ENCODE results near the gene GMEB1.
"Not testable (repeated sequence)": the region's sequence is repeated elsewhere in the genome, so short reads cannot be mapped to it uniquely, and the experiment has no call there.

The GMEB1 gene

DNA sequence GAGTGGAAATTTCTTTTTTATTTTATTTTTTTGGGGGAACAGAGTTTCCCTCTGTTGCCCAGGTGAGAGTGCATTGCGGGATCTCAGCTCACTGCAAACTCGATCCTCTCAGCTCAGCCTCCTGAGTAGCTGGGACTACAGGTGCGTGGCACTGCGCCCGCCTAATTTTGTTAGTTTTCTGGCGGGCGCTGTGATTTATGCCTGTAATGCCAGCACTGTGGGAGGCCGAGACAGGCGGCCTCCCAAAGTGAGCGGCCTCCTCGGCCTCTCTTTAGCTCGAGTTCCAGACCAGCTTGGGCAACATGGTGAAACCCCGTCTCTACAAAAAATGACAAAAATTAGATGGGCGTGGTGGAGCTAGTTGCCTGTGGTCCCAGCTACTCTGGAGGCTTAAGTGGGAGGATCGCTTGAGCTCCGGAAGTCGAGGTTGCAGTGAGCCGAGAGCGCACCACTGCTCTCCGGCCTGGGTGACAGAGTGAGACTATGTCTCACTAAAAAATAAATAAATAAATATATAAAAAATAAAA, 2.7 kb downstream of the GMEB1 start:
- no peak for DNase-seq (ENCODE audit: low read depth)

DNA sequence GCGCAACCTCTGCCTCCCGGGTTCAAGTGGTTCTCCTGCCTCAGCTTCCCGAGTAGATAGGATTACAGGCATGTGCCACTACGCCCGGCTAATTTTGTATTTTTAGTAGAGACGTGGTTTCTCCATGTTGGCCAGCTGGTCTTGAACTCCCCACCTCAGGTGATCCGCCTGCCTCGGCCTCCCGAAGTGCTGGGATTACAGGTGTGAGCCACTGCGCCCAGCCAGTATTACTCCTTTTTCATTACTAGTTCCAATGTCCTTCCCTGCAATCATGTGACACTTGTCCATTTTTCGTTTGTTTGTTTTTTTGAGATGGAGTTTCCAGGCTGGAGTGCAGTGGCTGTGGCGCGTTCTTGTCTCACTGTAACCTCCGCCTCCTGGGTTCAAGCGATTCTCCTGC, 4.4 kb downstream of the GMEB1 start:
- DNase-seq (ENCODE audit: low read depth), result not testable (repeated sequence)

- no peak for DNase-seq (ENCODE audit: low read depth)
These were observed 7.3 kb downstream of the GMEB1 start for GRCh38 chr1:28675924-28676257.

GRCh38 chr1:28680151-28680550, 11.6 kb downstream of the GMEB1 start:
- DNase-seq (ENCODE audit: low read depth), result no peak

DNA sequence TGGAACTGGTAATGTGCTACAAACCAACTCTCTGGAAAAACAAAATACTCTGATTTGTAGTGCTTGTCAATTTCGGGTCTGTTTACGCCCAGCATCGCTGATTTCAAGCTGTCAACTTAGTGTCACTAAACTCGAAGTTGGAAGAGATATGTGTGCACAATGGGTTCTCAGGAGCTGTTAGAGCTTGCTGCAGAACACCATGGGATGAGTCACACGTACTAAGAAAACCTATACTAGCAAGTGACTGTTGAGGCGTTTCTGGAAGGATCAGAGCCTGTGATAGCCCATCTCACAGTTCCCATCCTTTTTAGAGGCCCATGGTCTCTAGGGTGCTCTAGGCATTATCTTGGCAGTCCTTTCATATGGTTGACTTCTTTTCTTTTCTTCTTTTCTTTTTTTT, 14.3 kb downstream of the GMEB1 start:
- DNase-seq (ENCODE audit: low read depth), result no peak

DNA sequence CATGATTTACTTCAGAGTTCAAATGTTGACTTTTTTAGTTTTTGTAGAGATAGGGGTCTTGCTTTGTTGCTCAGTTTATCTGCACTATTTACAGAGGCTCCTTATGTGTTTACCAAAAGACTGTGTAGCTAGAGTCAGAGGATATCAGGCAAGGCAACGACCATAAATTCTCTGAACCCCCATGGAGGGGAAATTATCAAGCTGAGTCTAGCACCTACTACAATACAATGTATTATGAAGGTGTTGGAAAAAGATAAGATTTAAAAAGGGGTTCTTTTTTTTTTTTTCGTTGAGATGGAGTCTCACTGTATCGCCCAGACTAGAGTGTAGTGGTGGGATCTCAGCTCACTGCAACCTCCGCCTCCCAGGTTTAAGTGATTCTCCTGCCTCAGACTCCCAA, 16.4 kb downstream of the GMEB1 start:
- DNase-seq (ENCODE audit: low read depth), result no peak

GRCh38 chr1:28691627-28692026, 23.0 kb downstream of the GMEB1 start:
- not testable (repeated sequence) for DNase-seq (ENCODE audit: low read depth)

DNA sequence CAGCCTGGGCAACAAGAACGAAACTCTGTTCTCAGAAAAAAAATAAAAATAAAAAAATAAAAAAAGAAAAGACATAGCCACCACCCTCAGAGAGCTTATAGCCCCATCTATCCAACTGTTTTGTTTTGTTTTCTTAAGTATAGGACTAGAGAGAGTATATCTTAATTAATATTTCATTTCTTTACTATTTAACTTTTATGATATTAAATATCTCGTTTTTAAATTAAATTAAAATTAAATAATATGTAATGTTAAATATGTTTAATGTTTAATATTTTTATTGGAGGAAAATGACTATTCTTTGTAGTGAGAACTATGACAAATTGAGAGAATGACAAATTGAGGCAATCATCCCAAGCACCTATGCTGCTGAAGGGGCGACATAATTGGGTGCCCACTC, 35.0 kb downstream of the GMEB1 start:
- DNase-seq (ENCODE audit: low read depth), result no peak

DNA sequence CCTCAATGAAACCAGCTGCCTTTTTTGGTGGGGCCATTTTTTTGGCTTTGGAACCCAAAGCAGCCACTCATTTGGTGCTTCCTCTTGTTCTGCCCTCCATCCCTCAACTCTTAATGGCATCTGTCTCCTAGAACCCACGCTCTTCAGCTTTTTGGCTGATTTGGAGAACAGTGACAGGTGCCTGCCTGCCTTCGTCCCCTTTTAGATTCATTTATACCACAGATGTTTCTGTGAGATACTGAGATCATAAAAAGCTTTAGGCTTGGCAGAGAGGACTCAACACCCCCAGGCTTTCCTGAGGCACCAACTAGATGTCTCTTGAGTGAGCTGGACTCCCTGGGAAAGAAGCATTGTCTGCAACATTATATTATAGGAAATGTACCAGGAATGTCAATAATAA, 47.8 kb downstream of the GMEB1 start:
- no peak for DNase-seq (ENCODE audit: low read depth)

DNA sequence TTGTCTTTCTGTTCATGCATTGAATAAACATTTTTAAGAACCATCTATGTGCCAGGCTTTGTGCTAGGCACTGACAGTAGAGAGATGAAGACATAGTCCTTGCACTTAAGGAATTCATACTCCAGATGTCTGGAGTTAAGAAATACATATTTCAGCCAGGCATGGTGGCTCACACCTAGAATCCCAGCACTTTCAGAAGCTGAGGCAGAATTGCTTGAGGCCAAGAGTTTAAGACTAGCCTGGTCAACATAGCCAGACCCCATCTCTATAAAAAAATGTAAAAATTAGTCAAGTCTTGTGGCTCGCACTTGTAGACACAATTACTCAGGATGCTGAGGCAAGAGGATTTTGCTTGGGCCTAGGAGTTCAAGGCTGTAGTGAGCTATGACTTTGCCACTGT, 49.6 kb downstream of the GMEB1 start:
- DNase-seq (ENCODE audit: low read depth), result no peak

DNA sequence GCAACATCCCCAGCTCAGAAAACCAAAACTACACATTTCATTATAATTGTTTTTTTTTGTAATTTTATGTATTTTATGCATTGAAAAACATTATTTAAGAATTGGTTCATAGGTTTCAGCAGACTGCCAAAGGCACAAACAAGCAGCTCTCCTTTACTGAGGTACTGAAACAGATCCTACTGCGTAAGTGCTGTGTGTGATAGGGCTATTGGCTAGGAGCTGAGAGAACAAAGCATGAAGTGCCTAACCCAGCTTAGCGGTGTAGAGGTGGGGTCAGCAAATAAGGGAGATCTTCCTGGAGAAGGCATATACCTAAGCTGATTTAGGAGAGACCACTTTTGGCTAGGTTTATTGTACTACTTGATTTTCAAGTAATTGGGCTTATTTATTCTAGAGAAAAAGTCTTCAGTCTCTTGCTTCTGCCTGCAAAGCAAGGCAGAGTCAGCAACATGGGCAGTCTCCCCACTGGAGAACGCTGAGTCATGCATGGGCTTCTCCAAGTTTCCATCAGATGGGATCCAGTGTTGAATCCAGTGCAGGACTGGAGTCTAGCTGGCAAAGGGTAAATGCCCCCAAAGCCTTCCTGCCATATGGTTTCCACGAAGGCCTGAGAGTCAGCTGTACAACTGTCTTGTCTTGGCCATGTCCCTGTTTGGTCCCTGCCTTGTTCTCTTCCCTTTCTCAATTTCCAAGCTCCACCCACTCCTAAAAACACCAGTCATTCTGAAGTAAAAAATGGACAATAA, 50.2 kb downstream of the GMEB1 start:
- DNase-seq (ENCODE audit: low read depth), result peak; percentile 65

- no peak for DNase-seq (ENCODE audit: low read depth)
These were observed 50.7 kb downstream of the GMEB1 start for GRCh38 chr1:28719332-28719619.

DNA sequence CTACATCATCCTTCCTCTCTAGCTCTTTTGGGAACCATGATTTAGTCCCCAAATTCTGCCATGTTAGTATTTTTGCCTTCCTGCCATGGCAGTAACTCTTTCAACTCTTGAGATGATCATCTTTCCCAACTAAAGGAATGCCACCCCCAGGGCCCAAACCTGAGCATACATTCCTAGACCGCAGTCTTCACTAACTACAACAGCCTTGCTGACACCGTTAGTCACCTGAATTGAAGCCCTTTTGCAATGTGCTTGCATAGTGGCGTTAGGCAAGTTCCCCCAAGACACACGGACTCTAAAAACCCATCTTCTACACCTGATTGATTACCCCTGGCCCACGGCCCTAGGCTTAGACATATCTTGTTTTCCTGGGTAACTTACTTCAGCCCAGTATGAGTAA, 51.8 kb downstream of the GMEB1 start:
- no peak for DNase-seq (ENCODE audit: low read depth)

DNA sequence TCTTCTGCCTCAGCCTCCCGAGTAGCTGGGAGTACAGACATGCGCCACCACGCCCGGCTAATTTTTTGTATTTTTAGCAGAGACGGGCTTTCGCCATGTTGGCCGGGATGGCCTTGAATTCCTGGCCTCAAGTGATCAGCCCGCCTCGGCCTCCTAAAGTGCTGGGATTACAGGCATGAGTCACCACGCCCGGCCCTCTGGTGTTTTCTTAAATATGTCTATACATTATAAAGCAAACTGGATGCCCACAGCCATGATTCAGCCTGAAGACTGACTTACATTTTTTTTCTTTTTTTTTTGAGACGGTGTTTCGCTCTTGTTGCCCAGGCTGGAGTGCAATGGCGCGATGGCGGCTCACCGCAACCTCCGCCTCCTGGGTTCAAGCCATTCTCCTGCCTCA, 53.3 kb downstream of the GMEB1 start:
- not testable (repeated sequence) for DNase-seq (ENCODE audit: low read depth)

GRCh38 chr1:28725365-28725764, 56.8 kb downstream of the GMEB1 start:
- not testable (repeated sequence) for DNase-seq (ENCODE audit: low read depth)

- DNase-seq (ENCODE audit: low read depth), result no peak
These were observed 67.4 kb downstream of the GMEB1 start for GRCh38 chr1:28735961-28736449.

DNA sequence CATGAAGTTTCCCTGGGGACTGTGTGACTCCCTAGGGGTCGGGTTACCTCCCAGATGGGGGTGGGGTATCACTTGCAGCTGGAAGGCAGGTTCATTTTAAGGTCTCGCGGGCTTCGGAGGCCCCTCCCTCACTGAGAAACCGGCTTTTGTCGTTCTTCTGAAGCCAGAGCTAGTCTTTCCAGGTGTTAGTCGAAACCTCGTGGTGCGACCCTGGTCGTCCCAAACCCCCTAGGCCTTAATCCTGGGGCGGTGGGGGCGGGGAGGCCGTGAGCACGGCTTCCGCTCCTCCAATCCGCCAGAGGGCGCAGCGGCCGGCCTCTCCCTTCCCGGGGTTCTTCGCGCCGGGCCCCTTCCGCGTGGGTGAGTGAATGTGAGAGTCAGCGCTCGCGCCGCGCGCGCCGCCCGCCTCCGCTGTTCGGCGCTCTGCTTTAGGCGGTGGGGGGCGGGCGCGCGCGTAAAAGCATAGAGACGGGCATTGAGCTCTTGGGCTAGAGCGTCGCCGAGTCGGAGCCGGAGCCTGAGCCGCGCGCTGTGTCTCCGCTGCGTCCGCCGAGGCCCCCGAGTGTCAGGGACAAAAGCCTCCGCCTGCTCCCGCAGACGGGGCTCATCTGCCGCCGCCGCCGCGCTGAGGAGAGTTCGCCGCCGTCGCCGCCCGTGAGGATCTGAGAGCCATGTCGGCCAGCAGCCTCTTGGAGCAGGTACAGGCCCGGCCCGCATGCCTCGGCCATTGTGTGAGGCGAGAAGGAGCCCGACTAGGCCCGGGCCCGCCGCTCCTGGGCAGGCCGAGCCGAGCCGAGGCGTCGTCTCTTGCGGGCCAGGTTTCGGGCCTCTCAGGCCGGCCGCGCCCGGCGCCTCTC, 68.1 kb downstream of the GMEB1 start, which contains the start of gene YTHDF2:
TSS of gene YTHDF2 (plus strand) at position 491 of the 857 bp plus-strand sequence. CDS start at position 672, 181 bp downstream.
- DNase-seq (ENCODE audit: low read depth), result peak; percentile 97

- DNase-seq (ENCODE audit: low read depth), result peak; percentile 24
These were observed 68.9 kb downstream of the GMEB1 start for GRCh38 chr1:28737307-28738132.

DNA sequence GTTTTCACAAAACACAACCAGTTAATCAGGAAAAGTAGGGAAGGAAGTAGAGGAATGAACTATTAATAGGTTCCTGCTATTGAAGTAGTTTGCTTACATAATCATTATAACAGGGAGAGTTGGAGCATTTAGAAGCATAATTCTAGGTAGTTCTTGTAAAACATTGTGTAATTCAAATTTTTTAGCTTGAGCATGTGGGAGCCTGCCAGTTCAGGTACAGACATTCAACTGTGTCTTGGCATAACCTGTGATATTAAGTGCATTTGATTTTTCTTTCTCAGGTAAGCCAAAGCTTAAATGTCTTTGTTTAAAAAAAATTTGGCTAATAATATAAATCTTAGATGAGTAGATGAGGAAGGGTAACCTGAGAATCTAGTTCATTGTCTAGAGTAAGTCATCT, 71.5 kb downstream of the GMEB1 start:
- DNase-seq (ENCODE audit: low read depth), result no peak

DNA sequence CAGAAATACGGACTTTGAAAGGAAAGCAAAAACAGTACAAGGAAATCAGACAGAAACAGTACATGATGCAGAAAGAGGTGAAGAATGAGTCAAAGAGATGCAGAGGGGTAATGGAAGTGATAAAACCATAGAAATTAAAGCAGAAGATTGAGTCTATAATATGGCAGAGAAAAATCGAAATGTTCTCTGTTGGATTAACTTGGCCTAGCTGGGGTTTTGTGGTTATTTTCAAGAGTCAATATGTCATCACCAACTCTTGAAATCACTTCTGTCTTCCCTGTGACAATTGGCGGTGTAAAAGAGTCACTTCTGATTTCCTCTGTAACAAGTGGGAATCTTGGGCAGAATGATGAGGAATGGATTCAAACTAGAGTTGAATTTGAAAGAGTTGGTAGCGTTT, 75.6 kb downstream of the GMEB1 start:
- no peak for DNase-seq (ENCODE audit: low read depth)

GRCh38 chr1:28745653-28746173, 77.1 kb downstream of the GMEB1 start:
- DNase-seq (ENCODE audit: low read depth), result no peak

DNA sequence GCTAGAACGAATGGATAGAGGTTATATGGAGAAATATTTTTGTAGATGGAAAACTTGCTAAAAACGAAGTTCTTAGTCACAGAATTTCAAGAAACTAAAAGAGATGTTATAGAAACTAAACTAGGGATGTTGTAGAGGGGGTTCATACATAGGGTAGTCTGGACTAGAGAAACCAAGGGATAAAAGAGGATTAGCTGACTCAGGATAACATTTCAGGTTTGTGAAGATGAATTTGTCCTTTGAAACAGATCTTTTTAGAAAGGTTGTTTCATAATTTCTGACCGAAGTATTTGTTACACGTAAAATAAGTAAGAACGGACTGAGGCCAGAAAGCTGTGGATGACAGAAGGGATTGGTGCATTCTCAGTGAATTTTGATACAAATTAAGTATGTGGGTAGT, 81.7 kb downstream of the GMEB1 start:
- DNase-seq (ENCODE audit: low read depth), result no peak
